ENCODE measurements around the gene LRRC15. TPM values are rescaled to one million over a fixed set of nuclear protein-coding genes. Genes with fewer than 3 reads are reported as not detected.

The LRRC15 gene
- polyA plus RNA-seq, 2 of the 4 experiments (the other 2 are of a cell fraction) = 0.05 to 0.14 TPM

GRCh38 chr3:194401868-194402329, 32.4 kb upstream of the LRRC15 start (continued):
- TF ChIP-seq ESRRA (IDR thresholded peaks at IDR 0.05; ENCODE audit: borderline replicate concordance, low read length) (no peak), EHF (CRISPR knock-in tag; IDR thresholded peaks at IDR 0.05) (no peak), RFX5 (IDR thresholded peaks at IDR 0.05) (no peak)

DNA sequence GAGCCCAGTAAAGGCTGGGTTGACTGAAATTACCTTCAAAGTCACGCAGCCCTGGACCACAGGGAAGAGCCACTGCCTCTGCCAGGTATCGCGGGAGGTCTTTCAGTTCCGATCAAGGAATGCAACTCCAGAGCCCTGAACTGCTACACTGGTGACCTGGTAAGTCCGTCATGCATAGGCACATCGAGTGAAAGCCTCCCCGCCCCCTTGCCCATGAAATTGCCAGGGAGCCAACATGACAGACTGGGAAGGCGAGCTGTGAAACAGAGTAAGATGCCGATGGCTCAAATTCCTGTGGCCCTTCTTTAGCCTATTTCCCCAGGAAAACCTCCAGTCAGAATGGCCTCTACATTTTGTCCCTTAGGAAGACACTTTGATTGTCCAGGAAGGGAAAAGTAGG, 31.8 kb upstream of the LRRC15 start:
- 92% methylated on average over 9 of the region's 9 CpGs for WGBS (ENCODE audit: missing lambda C conversion rate)
- Histone ChIP-seq H3K4me1 (peaks cover 3% of the 10 kb centered on the region; the same call in 1 of the 3 replicates), H3K27ac (no peak overlapping the region), H3K4me2 (no peak overlapping the region), H3K4me3 (no peak overlapping the region), H3K9me3 (no peaks in the 10 kb centered on the region)
- DNase-seq (ENCODE audit: low read depth in 1 of 2, low spot score in 1 of 2) = no peak
- no peak for FAIRE-seq
- ATAC-seq = peak in 1 of 2 experiments; percentile 22; a peak in 3 of 6 replicates
- ChIA-PET CTCF (interaction anchor here (1.0 to 3.7 kb wide), 3 partner anchors 58 to 635 kb away, joined by 4 to 23 read pairs (median 4); no protein-coding TSS in a partner anchor), POLR2A (no interaction called here)
- no peak for TF ChIP-seq CTCF (IDR thresholded peaks at IDR 0.05)
- no peak for TF ChIP-seq NFE2L2 (conservative IDR thresholded peaks at IDR 0.05; ENCODE audit: low read length)
- TF ChIP-seq CHD4 (IDR thresholded peaks at IDR 0.05; ENCODE audit: borderline replicate concordance) = no peak
- no peak for TF ChIP-seq EHF (CRISPR knock-in tag; IDR thresholded peaks at IDR 0.05)
- TF ChIP-seq PHF8 (IDR thresholded peaks at IDR 0.05; ENCODE audit: borderline replicate concordance, low read depth) = no peak
- no peak for TF ChIP-seq BHLHE40 (IDR thresholded peaks at IDR 0.05; ENCODE audit: low read depth, low read length)
- no peak for TF ChIP-seq ZSCAN20 (CRISPR knock-in tag; IDR thresholded peaks at IDR 0.05)
- TF ChIP-seq, protein P1, sequence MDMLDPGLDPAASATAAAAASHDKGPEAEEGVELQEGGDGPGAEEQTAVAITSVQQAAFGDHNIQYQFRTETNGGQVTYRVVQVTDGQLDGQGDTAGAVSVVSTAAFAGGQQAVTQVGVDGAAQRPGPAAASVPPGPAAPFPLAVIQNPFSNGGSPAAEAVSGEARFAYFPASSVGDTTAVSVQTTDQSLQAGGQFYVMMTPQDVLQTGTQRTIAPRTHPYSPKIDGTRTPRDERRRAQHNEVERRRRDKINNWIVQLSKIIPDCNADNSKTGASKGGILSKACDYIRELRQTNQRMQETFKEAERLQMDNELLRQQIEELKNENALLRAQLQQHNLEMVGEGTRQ (IDR thresholded peaks at IDR 0.05) = no peak
- no peak for TF ChIP-seq NR3C1 (IDR thresholded peaks at IDR 0.05)
- TF ChIP-seq JUN (IDR thresholded peaks at IDR 0.05) = no peak
- TF ChIP-seq FOXS1 (CRISPR knock-in tag; IDR thresholded peaks at IDR 0.05) = no peak
- TF ChIP-seq RAD21 (conservative IDR thresholded peaks at IDR 0.05 in 1 of 2, IDR thresholded peaks at IDR 0.05 in 1 of 2) = no peak
- TF ChIP-seq JUNB (IDR thresholded peaks at IDR 0.05) = no peak
- no peak for TF ChIP-seq CEBPB (IDR thresholded peaks at IDR 0.05)
- no peak for TF ChIP-seq FOSL2 (IDR thresholded peaks at IDR 0.05)
- TF ChIP-seq FOSL2 (CRISPR knock-in tag; IDR thresholded peaks at IDR 0.05) = no peak
- no peak for TF ChIP-seq MAFK (IDR thresholded peaks at IDR 0.05; ENCODE audit: partially characterized antibody)

DNA sequence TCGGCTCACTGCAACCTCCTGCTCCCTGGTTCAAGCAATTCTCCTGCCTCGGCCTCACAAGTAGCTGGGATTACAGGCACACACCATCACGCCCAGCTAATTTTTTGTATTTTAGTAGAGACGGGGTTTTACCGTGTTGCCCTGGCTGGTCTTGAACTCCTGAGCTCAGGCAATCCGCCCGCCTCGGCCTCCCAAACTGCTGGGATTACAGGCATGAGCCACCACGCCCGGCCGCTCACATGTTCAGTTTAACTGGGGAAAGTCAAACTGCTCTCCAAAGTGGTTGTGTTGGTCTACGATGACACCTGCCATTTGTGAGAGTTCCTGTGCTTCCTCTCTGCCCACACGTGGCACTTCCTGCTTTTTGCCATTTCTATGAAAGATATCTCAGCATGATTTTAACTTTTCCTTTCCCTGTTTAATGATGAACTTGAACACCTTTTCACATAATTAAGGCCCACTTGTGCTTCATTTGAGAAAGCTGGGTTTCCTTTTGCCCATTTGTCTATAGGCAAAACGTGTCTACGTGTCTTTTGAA, 30.4 kb upstream of the LRRC15 start:
- H3K9me3 ChIP-seq = no peaks in the 10 kb centered on the region
- no peak for ATAC-seq
- WGBS (ENCODE audit: missing lambda C conversion rate) = 93% methylated on average over 14 of the region's 15 CpGs
- ChIA-PET POLR2A (no interaction called here), CTCF (interaction anchor here (2.3 kb wide), 1 partner anchor 55 kb away, joined by 9 read pairs; no protein-coding TSS in a partner anchor)
- no peak overlapping the region for H3K27ac ChIP-seq
- no peak for DNase-seq (ENCODE audit: low read depth in 1 of 2, low spot score in 1 of 2)
- H3K4me1 ChIP-seq = peaks cover 3% of the 10 kb centered on the region; the same call in 1 of the 3 replicates
- no peak for FAIRE-seq
- H3K4me2 ChIP-seq = no peak overlapping the region
- H3K4me3 ChIP-seq = no peak overlapping the region
- TF ChIP-seq NPAS2 (CRISPR knock-in tag; IDR thresholded peaks at IDR 0.05; ENCODE audit: borderline replicate concordance) (no peak), GATA3 (IDR thresholded peaks at IDR 0.05; ENCODE audit: borderline replicate concordance) (no peak), ZNF302 (CRISPR knock-in tag; IDR thresholded peaks at IDR 0.05) (no peak), PBX3 (IDR thresholded peaks at IDR 0.05) (no peak), CEBPB (IDR thresholded peaks at IDR 0.05) (no peak), CTCF (IDR thresholded peaks at IDR 0.05) (no peak), HOXB5 (CRISPR knock-in tag; IDR thresholded peaks at IDR 0.05) (no peak), JUN (IDR thresholded peaks at IDR 0.05) (no peak), HOXB13 (CRISPR knock-in tag; IDR thresholded peaks at IDR 0.05; ENCODE audit: low read depth) (no peak), BCL3 (IDR thresholded peaks at IDR 0.05) (no peak)
- TF ChIP-seq, protein P2, sequence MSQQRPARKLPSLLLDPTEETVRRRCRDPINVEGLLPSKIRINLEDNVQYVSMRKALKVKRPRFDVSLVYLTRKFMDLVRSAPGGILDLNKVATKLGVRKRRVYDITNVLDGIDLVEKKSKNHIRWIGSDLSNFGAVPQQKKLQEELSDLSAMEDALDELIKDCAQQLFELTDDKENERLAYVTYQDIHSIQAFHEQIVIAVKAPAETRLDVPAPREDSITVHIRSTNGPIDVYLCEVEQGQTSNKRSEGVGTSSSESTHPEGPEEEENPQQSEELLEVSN (IDR thresholded peaks at IDR 0.05; ENCODE audit: borderline replicate concordance, low read depth) = no peak
- TF ChIP-seq, protein P1 (IDR thresholded peaks at IDR 0.05) = no peak
